Nephron (organoid): Measurements from ENCODE around the gene PRKG1.

Source experiments
- H3K27ac Mint-ChIP-seq, 3 experiments: 2 replicates each; pipeline ENCODE4 v1.8.0; 2020; ENCODE audit warnings: mixed read lengths in 3 of 3, mild to moderate bottlenecking in 2 of 3, moderate library complexity in 1 of 3
- H3K27me3 Mint-ChIP-seq: 2 replicates; pipeline ENCODE4 v1.8.0; 2021; ENCODE audit warnings: low read depth, mild to moderate bottlenecking, moderate library complexity, mixed read lengths
- H3K36me3 Mint-ChIP-seq: 2 replicates; pipeline ENCODE4 v1.8.0; 2020; ENCODE audit warnings: low read depth, mixed read lengths
- H3K4me1 Mint-ChIP-seq: 2 replicates; pipeline ENCODE4 v1.8.0; 2020; ENCODE audit warnings: mixed read lengths
- H3K4me3 Mint-ChIP-seq, 3 experiments: 2 replicates each; pipeline ENCODE4 v1.8.0; 2020; ENCODE audit warnings: mild to moderate bottlenecking in 3 of 3, mixed read lengths in 3 of 3, moderate library complexity in 2 of 3
- H3K9me3 Mint-ChIP-seq: 2 replicates; pipeline ENCODE4 v1.8.0; 2020; ENCODE audit warnings: mixed read lengths
- CTCF ChIP-seq, 3 experiments: fragments of 200-600 bp; sonication (generic); IDR thresholded peaks; one replicate each; pipeline ENCODE4 v1.5.0; 2021; ENCODE audit warnings: antibody characterized with exemption in 3 of 3; ENCODE audit not compliant: unreplicated experiment in 3 of 3

The PRKG1 gene

GRCh38 chr10:52313933-52314821 is 1239.9 kb downstream of the PRKG1 start, which contains the start of gene DKK1:
Gene DKK1 (plus strand): TSS chr10:52314281. CDS start chr10:52314435, 154 bp downstream.
- no peaks in the 10 kb centered on the region for H3K36me3 Mint-ChIP-seq
- peaks cover 16% of the 10 kb centered on the region for H3K4me1 Mint-ChIP-seq
- peaks cover 77% of the 10 kb centered on the region for H3K27me3 Mint-ChIP-seq
- peak within 1 kb of the TSS; percentile 80 to 91 (median 89) for H3K4me3 Mint-ChIP-seq
- peak; percentile 55 to 77 (median 62) for TF ChIP-seq CTCF (IDR thresholded peaks at IDR 0.05; ENCODE audit: unreplicated experiment in 3 of 3)
- no peaks in the 10 kb centered on the region for H3K9me3 Mint-ChIP-seq
- H3K27ac Mint-ChIP-seq, result peak within 1 kb of the TSS in 2 of 3 experiments; percentile 51 to 71

DNA sequence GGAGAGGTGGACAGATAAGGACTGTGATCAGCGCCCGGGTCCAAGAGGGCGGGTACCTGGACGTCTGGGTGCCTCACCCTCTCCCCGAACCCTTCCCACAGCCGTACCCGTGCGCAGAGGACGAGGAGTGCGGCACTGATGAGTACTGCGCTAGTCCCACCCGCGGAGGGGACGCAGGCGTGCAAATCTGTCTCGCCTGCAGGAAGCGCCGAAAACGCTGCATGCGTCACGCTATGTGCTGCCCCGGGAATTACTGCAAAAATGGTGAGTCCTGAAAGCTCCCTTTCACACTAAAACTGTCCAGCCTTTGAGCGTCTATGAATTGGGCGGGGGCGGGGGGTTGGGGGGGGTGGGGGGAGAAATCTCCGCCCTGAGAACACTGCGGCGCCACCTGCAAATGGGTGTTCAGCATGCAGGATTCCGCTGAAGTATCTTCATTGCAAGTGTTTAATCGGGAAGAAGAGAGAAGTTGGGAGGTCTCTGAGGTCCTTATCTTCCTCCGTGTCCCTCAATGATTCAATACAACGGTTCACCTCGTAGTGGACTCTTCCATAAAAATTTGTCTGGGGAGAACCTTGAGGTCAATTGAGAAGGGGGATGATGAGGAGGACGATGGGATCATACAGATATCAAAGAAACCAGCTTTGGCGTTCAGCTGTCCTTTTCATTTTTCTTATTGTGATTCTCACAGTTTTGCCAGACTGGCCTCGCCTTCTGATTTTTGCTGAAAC is 1240.7 kb downstream of the PRKG1 start:
- TF ChIP-seq CTCF (IDR thresholded peaks at IDR 0.05; ENCODE audit: unreplicated experiment in 3 of 3), result no peak
- H3K4me1 Mint-ChIP-seq, result peaks cover 16% of the 10 kb centered on the region
- peak overlapping the region; percentile 80 to 91 (median 89) for H3K4me3 Mint-ChIP-seq
- H3K36me3 Mint-ChIP-seq, result no peaks in the 10 kb centered on the region
- no peaks in the 10 kb centered on the region for H3K9me3 Mint-ChIP-seq
- peak overlapping the region in 2 of 3 experiments; percentile 51 to 71 for H3K27ac Mint-ChIP-seq
- peaks cover 69% of the 10 kb centered on the region for H3K27me3 Mint-ChIP-seq

- peaks cover 16% of the 10 kb centered on the region for H3K4me1 Mint-ChIP-seq
- peak overlapping the region; percentile 80 to 91 (median 89) for H3K4me3 Mint-ChIP-seq
- peaks cover 63% of the 10 kb centered on the region for H3K27me3 Mint-ChIP-seq
- no peak for TF ChIP-seq CTCF (IDR thresholded peaks at IDR 0.05; ENCODE audit: unreplicated experiment in 3 of 3)
- no peak overlapping the region for H3K27ac Mint-ChIP-seq
- no peaks in the 10 kb centered on the region for H3K9me3 Mint-ChIP-seq
- H3K36me3 Mint-ChIP-seq, result no peaks in the 10 kb centered on the region
Observed at GRCh38 chr10:52316001-52316400, 1241.7 kb downstream of the PRKG1 start.

- H3K36me3 Mint-ChIP-seq, result no peaks in the 10 kb centered on the region
- H3K9me3 Mint-ChIP-seq, result no peaks in the 10 kb centered on the region
- H3K27ac Mint-ChIP-seq, result no peak overlapping the region
- TF ChIP-seq CTCF (IDR thresholded peaks at IDR 0.05; ENCODE audit: unreplicated experiment in 3 of 3), result no peak
- H3K4me1 Mint-ChIP-seq, result peaks cover 16% of the 10 kb centered on the region
- peaks cover 58% of the 10 kb centered on the region for H3K27me3 Mint-ChIP-seq
- H3K4me3 Mint-ChIP-seq, result peak overlapping the region in 2 of 3 experiments; percentile 45 to 91
Observed at GRCh38 chr10:52316500-52316899, 1242.2 kb downstream of the PRKG1 start.

DNA sequence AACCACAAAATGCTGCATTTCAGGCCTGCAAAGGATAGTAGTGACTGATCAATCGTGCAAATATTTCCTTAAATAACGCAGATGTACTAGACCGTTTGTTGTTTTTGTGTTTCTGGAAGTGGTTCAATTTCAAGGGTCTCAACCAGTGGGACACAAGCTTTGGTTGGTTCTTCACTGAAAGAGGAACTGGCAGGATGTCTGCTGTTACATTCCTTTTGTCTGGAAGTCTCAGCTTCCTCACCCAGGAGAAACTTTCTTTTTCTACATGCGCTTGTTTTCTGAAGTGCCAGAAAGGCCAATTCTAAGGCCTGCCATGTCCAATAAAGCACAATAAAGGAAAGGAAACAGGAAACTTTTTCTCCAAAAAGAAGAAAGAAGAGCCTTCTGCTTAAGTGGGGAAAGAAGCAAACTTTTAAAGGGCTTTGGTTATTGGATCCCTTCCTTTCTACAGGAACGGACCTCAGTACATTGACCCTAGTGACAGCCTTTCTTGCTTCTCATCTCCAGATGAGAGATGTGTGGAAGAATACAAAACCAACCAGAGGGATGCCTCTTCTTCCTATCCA is 1243.9 kb downstream of the PRKG1 start:
- TF ChIP-seq CTCF (IDR thresholded peaks at IDR 0.05; ENCODE audit: unreplicated experiment in 3 of 3), result no peak
- Mint-ChIP-seq H3K4me1 (peaks cover 12% of the 10 kb centered on the region), H3K27ac (peak overlapping the region in 1 of 3 experiments; percentile 78), H3K27me3 (peaks cover 43% of the 10 kb centered on the region), H3K4me3 (peak overlapping the region in 2 of 3 experiments; percentile 6 to 12), H3K9me3 (no peaks in the 10 kb centered on the region), H3K36me3 (no peaks in the 10 kb centered on the region)
